Naive thymus-derived CD8-positive, alpha-beta T cell (primary cell): ENCODE measurements around the gene XYLB. TPM values are rescaled to one million over a fixed set of nuclear protein-coding genes. Genes with fewer than 3 reads are reported as not detected.

Experiments used
- ATAC-seq, 2 donors: fragments of 150-1000 bp; cut with Tn5 transposase in 1 of 2; sonication (Bioruptor Pico), chemical (Tn5 transposase) in 1 of 2; 1 replicate in 1 of 2; 2 replicates in 1 of 2; pipeline ENCODE4 v1.10.0; 2021; ENCODE audit warnings: mild to moderate bottlenecking in 2 of 2, moderate library complexity in 2 of 2
- POLR2A ChIA-PET: fragments of 350-600 bp; sonication (Branson Sonifier 250); formaldehyde crosslinking; loops from one replicate; lab custom pipeline; 2021; ENCODE audit warnings: antibody characterized with exemption; lab: Charles Lee
- DNase-seq, 10 donors: peaks; one replicate each; pipeline versions ENCODE4 v3.0.0 to v3.0.0-alpha.2; 2020 to 2022
- H3K27ac Mint-ChIP-seq, 10 donors: one replicate each; pipeline ENCODE4 v1.8.0; 2020 to 2022; ENCODE audit warnings: mild to moderate bottlenecking in 10 of 10, mixed read lengths in 10 of 10, moderate library complexity in 4 of 10, inconsistent platforms in 1 of 10
- H3K27me3 Mint-ChIP-seq, 5 donors: one replicate each; pipeline ENCODE4 v1.8.0; 2021 to 2022; ENCODE audit warnings: mixed read lengths in 5 of 5
- H3K36me3 Mint-ChIP-seq, 3 donors: one replicate each; pipeline ENCODE4 v1.8.0; 2020 to 2022; ENCODE audit warnings: mixed read lengths in 3 of 3, mild to moderate bottlenecking in 2 of 3, inconsistent platforms in 1 of 3
- H3K4me1 Mint-ChIP-seq, 4 donors: one replicate each; pipeline ENCODE4 v1.8.0; 2021 to 2022; ENCODE audit warnings: mixed read lengths in 4 of 4
- H3K4me3 Mint-ChIP-seq, 10 donors: one replicate each; pipeline ENCODE4 v1.8.0; 2020 to 2022; ENCODE audit warnings: mild to moderate bottlenecking in 10 of 10, mixed read lengths in 10 of 10, moderate library complexity in 6 of 10, inconsistent platforms in 1 of 10
- H3K9me3 Mint-ChIP-seq, 9 donors: one replicate each; pipeline ENCODE4 v1.8.0; 2020 to 2022; ENCODE audit warnings: mixed read lengths in 9 of 9, mild to moderate bottlenecking in 3 of 9, inconsistent platforms in 1 of 9, moderate library complexity in 1 of 9
- polyA plus RNA-seq, 3 donors: library from polyadenylated mRNA; unstranded; fragments of 300-500 nt; fragmentation: Illumina TruSeq; gene quantifications; one replicate each; pipeline ENCODE4 v1.2.3, GENCODE V29; 2021
- total RNA-seq, 8 experiments: library from RNA in 2 of 8; stranded (reverse) in 2 of 8; gene quantifications; one replicate each; pipeline ENCODE4 v1.2.3 and lab custom pipeline; 2021 to 2026

XYLB gene
- total and polyA plus RNA-seq, 5 experiments from 2014 or later: 0.29 to 3.4 (median 0.83) TPM

DNA sequence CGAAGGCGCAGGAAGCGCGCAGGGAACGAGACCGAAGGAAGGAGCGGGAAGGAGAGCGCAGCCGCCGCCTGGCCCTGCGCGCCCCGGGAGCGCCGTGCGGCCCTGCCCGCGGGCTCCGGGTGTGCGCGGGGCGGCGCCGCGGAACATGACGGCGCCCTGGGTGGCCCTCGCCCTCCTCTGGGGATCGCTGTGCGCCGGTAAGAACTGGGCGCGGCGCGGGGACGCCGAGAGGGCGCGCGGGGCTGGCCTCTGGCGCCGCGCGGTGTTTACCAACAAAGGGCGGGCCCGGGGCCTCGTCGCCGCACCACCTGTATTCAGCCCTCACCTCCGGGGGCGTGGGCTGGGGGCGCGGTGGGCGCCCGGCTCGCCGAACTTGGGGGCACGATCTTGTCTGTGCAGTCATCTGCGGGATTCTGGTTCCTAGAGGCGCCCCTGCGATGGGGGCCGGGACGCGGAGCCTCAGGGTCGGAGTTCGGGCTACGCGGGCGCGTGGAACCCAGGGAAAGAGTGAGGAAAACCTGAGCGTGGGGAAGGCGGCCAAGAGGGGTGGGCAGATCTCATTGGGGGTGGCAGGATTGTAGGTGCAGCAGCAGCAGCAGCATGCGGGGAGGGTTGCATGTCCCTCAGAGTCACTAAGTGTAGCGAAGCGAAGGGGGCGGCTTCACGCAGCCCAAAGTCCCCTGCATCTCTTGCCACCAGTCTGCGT is 107.7 kb downstream of the XYLB start:
- peak; percentile 74 to 79 for ATAC-seq
- peaks cover 9 to 39% (median 25%) of the 10 kb centered on the region in 4 donors for H3K4me1 Mint-ChIP-seq
- peaks cover 0 to 10% (median 0%) of the 10 kb centered on the region in 9 donors for H3K9me3 Mint-ChIP-seq

DNA sequence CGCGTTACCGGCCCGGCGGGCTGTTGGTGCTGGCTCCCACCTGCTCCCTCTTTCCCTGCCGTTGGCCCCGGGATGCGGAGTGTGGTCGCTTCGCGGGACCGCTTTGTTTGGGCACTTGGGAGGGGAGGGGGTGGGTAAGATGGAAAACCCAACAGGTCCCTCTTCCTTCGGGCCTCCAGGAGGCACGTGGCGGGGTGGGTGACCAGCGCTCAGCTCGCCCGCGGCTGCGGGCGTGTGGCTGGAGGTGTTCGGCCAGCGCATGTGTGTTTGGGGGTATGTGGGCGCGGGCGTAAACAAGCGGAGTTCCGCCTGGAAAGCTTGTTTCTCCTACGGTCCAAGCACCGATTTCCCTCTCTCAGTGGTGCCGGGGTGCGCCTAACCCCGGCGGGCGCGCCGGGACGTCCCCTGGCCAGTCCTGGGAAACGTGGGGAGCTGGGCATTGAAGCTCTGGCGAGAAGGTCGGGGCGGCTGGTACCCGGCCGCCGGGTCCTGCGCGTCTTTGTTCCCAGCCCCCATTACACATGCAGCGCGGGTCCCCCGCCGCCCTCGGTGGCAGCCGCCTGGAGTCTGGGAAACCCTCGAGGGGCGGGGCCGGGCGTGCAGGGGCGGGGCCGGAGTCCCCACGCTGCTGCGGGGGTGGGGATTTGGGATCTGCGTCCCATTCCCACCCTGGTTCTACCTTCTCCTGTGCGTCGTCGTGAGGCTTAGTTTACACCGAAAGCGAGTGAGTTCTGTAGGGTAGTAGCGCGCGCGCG is 108.5 kb downstream of the XYLB start:
- Mint-ChIP-seq H3K4me1 (peaks cover 9 to 42% (median 25%) of the 10 kb centered on the region in 4 donors), H3K36me3 (peaks cover 0 to 5% (median 0%) of the 10 kb centered on the region in 3 donors), H3K9me3 (peaks cover 0 to 10% (median 0%) of the 10 kb centered on the region in 9 donors), H3K27ac (peak overlapping the region in 9 of 10 donors; percentile 57 to 95 (median 84)), H3K4me3 (peak overlapping the region; percentile 92 to 99 (median 96)), H3K27me3 (peaks cover 0 to 2% (median 0%) of the 10 kb centered on the region in 5 donors)
- peak in 7 of 10 donors; percentile 8 to 38 (median 27) for DNase-seq
- POLR2A ChIA-PET: interaction anchor here (0.8 to 1.8 kb wide), 11 partner anchors 9 to 290 kb away, joined by 3 to 9 read pairs (median 4); partner anchors contain the start of genes EXOG, OXSR1 and XYLB
- ATAC-seq: peak; percentile 18 to 45

More for the DNA sequence above, 107.7 kb downstream of the XYLB start:
- peak overlapping the region; percentile 92 to 99 (median 96) for H3K4me3 Mint-ChIP-seq
- H3K27me3 Mint-ChIP-seq: peaks cover 0 to 2% (median 0%) of the 10 kb centered on the region in 5 donors
- DNase-seq: peak in 8 of 10 donors; percentile 21 to 57 (median 38)
- POLR2A ChIA-PET: interaction anchor here (1.0 to 1.8 kb wide), 5 partner anchors 27 to 107 kb away, joined by 4 to 12 read pairs (median 5); partner anchors contain the start of genes EXOG and XYLB
- peaks cover 0 to 5% (median 0%) of the 10 kb centered on the region in 3 donors for H3K36me3 Mint-ChIP-seq
- peak overlapping the region; percentile 73 to 95 (median 93) for H3K27ac Mint-ChIP-seq

DNA sequence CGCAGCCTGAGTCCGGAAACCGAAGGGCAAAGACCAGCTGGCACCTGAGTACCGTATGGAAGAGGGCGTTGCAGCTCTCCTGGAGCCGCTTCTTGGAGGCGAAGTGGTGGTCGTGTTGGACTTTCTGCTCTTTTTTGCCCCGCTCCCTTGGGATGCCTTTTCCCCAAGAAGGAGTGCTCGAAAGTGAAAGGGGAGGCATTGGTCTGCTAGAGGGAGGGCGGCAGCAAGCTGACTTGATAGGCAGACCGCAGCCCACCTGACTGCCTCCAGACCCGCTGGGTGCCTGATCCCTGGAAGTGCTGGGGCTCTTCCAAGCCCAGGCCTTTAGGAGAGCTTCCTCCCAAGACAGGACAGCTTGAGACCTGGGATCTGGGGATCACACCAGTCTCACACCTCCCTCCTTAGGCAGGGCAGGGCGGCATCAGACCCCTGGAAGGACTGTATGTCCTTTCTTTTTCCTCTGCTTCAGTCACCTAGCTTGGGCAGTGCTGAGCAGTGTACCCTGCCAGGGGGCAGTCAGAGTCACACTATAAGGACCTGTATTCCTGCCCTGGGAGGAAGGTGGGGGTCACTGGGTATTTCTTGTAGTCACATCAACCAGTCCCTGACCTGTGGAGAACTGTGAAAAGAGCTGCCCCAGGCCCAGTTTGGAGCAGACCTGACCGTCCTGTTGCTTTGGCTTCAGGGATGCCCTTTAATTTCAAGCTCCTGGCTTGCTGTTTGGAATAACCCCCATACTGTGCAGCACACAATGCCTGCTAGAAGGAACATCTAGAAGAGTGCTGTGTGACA is 109.2 kb downstream of the XYLB start:
- peaks cover 0 to 1% (median 0%) of the 10 kb centered on the region in 3 donors for H3K36me3 Mint-ChIP-seq
- no peaks in the 10 kb centered on the region for H3K27me3 Mint-ChIP-seq
- POLR2A ChIA-PET: interaction anchor here (0.5 to 1.8 kb wide), 15 partner anchors 10 to 319 kb away, joined by 3 to 9 read pairs (median 4); partner anchors contain the start of genes ACAA1, EXOG, OXSR1 and XYLB
- ATAC-seq (peak in 1 of 2 donors; percentile 46), DNase-seq (peak in 3 of 10 donors; percentile 25 to 51 (median 51))
- peak overlapping the region in 8 of 10 donors; percentile 29 to 88 (median 66) for H3K27ac Mint-ChIP-seq
- H3K9me3 Mint-ChIP-seq: peaks cover 0 to 4% (median 0%) of the 10 kb centered on the region in 9 donors
- H3K4me1 Mint-ChIP-seq: peaks cover 13 to 50% (median 25%) of the 10 kb centered on the region in 4 donors
- H3K4me3 Mint-ChIP-seq: peak overlapping the region; percentile 90 to 99 (median 94)

DNA sequence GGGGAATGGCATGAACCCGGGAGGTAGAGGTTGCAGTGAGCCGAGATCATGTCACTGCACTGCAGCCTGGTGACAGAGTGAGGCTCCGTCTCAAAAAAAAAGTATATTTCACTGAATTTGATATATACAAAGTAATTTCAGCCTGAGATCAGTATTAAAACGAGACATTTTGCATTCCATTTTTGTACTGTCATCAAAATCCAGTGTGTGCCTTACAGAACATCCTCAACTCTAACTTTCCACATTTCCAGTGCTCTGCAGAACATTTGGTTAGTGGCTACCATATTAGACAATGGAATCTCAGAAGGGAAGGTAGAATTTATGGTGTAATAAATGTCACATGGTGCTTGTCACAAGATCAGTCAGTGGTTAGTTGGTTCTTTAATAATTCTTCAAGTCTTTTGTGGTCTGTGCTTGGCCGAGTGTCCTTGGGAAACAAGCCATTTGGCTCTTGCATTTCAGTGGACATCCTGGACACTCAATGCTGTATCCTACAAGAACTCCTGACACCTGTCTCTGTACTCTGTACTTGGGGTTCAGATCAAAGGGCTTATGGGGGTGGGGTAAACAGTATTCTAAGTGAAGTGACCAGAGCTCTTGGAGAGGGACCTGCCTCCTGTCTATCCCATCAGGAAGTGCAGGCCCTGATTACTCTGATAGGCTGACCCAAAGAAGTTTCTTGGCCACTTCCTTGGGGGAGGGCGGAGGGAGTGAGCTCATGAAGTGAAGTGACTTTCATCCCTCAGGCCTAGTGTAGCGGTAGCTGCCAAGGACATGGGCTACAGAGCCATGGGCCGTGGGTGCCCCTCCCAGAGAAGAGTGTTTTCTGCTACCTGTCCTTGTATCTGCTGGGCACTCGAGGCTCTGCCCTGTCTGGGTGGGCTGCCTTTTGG is 110.8 kb downstream of the XYLB start:
- POLR2A ChIA-PET: no interaction called here
- H3K4me1 Mint-ChIP-seq: peaks cover 13 to 51% (median 25%) of the 10 kb centered on the region in 4 donors
- no peaks in the 10 kb centered on the region for H3K9me3 Mint-ChIP-seq
- H3K27ac Mint-ChIP-seq: peak overlapping the region in 1 of 10 donors; percentile 29
- H3K4me3 Mint-ChIP-seq: peak overlapping the region in 4 of 10 donors; percentile 10 to 97 (median 42)
- ATAC-seq (no peak), DNase-seq (no peak)
- H3K36me3 Mint-ChIP-seq: no peaks in the 10 kb centered on the region
- no peaks in the 10 kb centered on the region for H3K27me3 Mint-ChIP-seq

DNA sequence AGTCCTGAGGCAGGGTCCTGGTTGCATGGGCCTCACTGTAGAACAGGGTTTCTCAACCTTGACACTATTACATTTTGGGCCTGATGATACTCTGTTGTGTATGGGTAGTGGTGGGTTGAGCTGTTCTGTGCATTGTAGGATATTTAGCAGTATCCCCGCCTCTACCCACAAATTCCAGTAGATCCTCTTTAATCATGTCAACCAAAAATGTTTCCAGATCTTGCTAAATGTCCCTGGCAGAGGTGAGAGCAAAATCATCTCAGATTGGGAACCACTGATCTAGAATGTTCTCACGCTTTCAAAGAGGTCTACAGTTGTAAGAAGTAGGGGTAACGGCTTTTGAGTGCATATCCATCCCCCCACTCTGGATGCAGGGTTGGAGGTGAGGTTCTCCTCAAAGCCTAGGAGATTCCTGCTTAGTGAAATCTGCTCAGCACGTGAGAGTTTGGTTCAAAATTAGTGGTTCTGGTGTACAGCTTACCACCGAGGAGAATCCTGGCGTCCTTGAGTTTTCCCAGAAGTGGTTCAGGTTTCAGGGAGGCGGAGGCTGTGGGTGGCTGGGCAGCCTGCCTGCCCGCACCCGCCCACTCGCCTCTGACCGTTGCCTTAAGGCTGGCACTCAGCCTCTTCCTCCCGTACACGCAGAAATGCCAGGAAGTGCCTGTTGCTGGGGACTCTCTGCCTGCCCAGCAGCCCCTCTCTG is 112.4 kb downstream of the XYLB start:
- no peak for DNase-seq
- no peak overlapping the region for H3K4me3 Mint-ChIP-seq
- no peak overlapping the region for H3K27ac Mint-ChIP-seq
- ATAC-seq: no peak
- no peaks in the 10 kb centered on the region for H3K36me3 Mint-ChIP-seq
- H3K4me1 Mint-ChIP-seq: peaks cover 9 to 48% (median 17%) of the 10 kb centered on the region in 4 donors
- H3K9me3 Mint-ChIP-seq: no peaks in the 10 kb centered on the region
- POLR2A ChIA-PET: no interaction called here
- H3K27me3 Mint-ChIP-seq: no peaks in the 10 kb centered on the region

DNA sequence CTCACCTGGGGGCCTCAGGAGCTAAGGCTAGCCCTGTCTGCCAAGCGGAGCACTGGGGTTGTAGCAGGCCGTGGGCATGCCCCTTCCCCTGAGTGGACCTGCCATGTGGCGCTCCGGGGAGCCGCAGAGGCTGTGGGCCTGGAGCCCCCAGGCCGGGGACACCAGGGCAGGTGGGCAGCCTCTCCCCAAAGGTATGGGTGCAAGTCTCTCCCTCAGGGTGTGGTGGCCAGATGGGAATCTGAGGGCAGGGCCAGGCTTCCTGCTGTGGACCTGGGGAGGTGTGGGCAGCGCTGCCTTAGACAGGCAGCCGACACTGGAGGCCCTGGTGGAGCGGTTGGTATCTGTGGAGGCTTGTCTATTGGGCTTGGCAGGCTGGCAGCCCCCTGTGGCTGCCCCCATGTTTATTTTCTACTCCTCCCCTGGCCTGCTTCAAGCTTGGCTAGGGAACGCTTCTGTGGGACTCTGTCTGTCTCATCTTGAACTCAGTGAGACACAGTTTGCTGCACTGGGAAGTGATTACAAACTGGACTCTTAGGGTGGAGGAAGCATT is 113.0 kb downstream of the XYLB start:
- Mint-ChIP-seq H3K36me3 (no peaks in the 10 kb centered on the region), H3K4me3 (no peak overlapping the region), H3K27me3 (no peaks in the 10 kb centered on the region), H3K9me3 (peaks cover 0 to 3% (median 0%) of the 10 kb centered on the region in 9 donors), H3K27ac (no peak overlapping the region), H3K4me1 (peaks cover 7 to 50% (median 15%) of the 10 kb centered on the region in 4 donors)
- no peak for ATAC-seq
- DNase-seq: no peak
- POLR2A ChIA-PET: no interaction called here

DNA sequence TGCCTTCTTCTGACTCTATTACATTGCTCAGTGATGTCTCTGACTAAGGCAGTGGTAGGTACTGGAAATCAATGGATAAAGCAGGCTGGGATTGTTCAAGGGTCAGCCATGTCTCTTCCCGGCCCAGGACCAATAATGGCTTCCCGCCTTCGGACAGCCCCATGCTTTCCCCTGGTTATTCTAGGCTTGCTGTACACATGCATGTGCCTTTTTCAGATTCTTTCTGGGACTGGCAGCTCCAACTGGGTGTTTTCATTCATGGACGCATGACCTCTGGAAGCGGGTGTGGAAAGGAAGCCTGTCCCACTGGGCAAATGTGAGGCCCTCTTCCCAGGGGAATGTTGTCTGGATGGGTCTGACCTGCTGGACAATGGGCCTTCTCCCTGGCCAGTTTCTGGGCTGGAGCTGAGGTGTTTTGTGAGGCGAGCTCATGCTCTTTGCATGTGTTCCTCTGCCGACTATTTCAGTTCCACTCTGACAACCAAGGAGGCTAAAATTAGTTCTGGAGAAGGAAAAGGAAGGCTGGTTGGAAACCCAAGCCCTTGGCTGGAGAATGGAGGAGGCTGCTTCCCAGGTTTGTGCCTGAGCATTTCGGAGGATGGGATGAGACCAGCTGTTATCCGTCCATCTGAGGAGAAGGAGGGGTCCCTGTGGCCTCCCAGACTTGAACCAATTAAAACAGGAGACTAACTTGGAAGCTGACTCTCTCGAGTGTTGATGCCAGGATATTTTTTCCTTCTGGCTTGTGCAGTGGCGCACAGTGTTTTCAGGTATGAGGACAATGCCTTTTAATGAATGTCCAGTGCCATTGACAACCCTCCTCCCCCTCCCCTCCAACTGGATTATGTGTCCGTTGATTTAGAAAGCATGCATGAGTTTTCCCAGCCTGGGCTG is 114.0 kb downstream of the XYLB start:
- no peaks in the 10 kb centered on the region for H3K36me3 Mint-ChIP-seq
- DNase-seq (no peak), ATAC-seq (no peak)
- peaks cover 5 to 50% (median 12%) of the 10 kb centered on the region in 4 donors for H3K4me1 Mint-ChIP-seq
- no peak overlapping the region for H3K27ac Mint-ChIP-seq
- POLR2A ChIA-PET: no interaction called here
- no peak overlapping the region for H3K4me3 Mint-ChIP-seq
- peaks cover 0 to 6% (median 0%) of the 10 kb centered on the region in 9 donors for H3K9me3 Mint-ChIP-seq
- H3K27me3 Mint-ChIP-seq: no peaks in the 10 kb centered on the region
